GM12878 (cell line): ENCODE measurements around the gene DERL3. TPM values are rescaled to one million over a fixed set of nuclear protein-coding genes. Genes with fewer than 3 reads are reported as not detected.

Source experiments
- ATAC-seq: fragments of 200-7000 bp; cut with Tn5 transposase; 3 replicates; pipeline ENCODE4 v1.9.1; 2020; ENCODE audit warnings: mild to moderate bottlenecking, moderate library complexity
- BruUV-seq: library from RNA; stranded (reverse); fragments of 400-500 nt; replicated peaks from 2 replicates; lab custom pipeline; 2021; lab: Mats Ljungman, UMichigan
- CTCF ChIA-PET: fragments of 300-600 bp; sonication (Branson Sonifier 250); formaldehyde crosslinking; extraction: SDS; loops from one replicate; lab custom pipeline; 2021; ENCODE audit warnings: inconsistent platforms; lab: Yijun Ruan, JAX
- POLR2A ChIA-PET: fragments of 350-600 bp; formaldehyde crosslinking; extraction: SDS; loops from one replicate; lab custom pipeline; 2021; ENCODE audit warnings: inconsistent platforms; lab: Charles Lee
- RAD21 ChIA-PET: fragments of 300-600 bp; sonication (Branson Sonifier 250); formaldehyde crosslinking; loops from one replicate; lab custom pipeline; 2023; ENCODE audit warnings: antibody characterized with exemption; ENCODE audit not compliant: unreplicated experiment; lab: Charles Lee
- SMC1A ChIA-PET: fragments of 300-600 bp; sonication (Branson Sonifier 250); formaldehyde crosslinking; loops from one replicate; lab custom pipeline; 2023; ENCODE audit not compliant: unreplicated experiment, uncharacterized antibody; lab: Charles Lee
- DNase-seq: peaks from one replicate; pipeline ENCODE4 v3.0.0-alpha.2; 2011; ENCODE audit warnings: low read depth, low spot score
- FAIRE-seq: peaks from 3 replicates; lab custom pipeline; 2011; peaks lifted over from hg19 to GRCh38; lab: Jason Lieb, UNC
- H2AFZ ChIP-seq: 2 replicates; pipeline ENCODE4 v1.6.0; 2011; ENCODE audit warnings: low read depth, low read length, control low read depth; ENCODE audit not compliant: control insufficient read depth
- H3K27ac ChIP-seq: 2 replicates; pipeline ENCODE4 v1.5.1; 2011; ENCODE audit warnings: control low read depth; ENCODE audit not compliant: control insufficient read depth, insufficient read depth
- H3K27me3 ChIP-seq, 2 experiments: replicated peaks in 1 of 2; 2 replicates each; pipeline versions ENCODE4 v1.6.0 to v1.6.1; 2011; ENCODE audit warnings: low read length in 1 of 2; ENCODE audit not compliant: control insufficient read depth in 2 of 2, insufficient read depth in 2 of 2
- H3K36me3 ChIP-seq, 2 experiments: 2 replicates each; pipeline ENCODE4 v1.5.1; 2011; ENCODE audit warnings: low read length in 1 of 2; ENCODE audit not compliant: control insufficient read depth in 2 of 2, insufficient read depth in 2 of 2
- H3K4me1 ChIP-seq: 2 replicates; pipeline ENCODE4 v1.6.1; 2011; ENCODE audit warnings: mild to moderate bottlenecking, low read length, moderate library complexity, mixed read lengths; ENCODE audit not compliant: control insufficient read depth, insufficient read depth
- H3K4me2 ChIP-seq: 2 replicates; pipeline ENCODE4 v1.6.0; 2011; ENCODE audit warnings: control low read depth; ENCODE audit not compliant: control insufficient read depth, insufficient read depth
- H3K4me3 ChIP-seq: fragments of 200-600 bp; sonication (generic); 2 replicates; pipeline ENCODE4 v1.5.1; 2016
- H3K79me2 ChIP-seq: 2 replicates; pipeline ENCODE4 v1.6.0; 2011; ENCODE audit warnings: low read length; ENCODE audit not compliant: control insufficient read depth, insufficient read depth
- H3K9ac ChIP-seq: 2 replicates; pipeline ENCODE4 v1.8.0; 2011; ENCODE audit warnings: low read length, control low read depth, mixed read lengths; ENCODE audit not compliant: control insufficient read depth, insufficient read depth
- H3K9me3 ChIP-seq: replicated peaks from 3 replicates; pipeline ENCODE4 v1.5.1; 2011; ENCODE audit warnings: mild to moderate bottlenecking, low read length; ENCODE audit not compliant: control insufficient read depth, insufficient read depth
- H4K20me1 ChIP-seq: 2 replicates; pipeline ENCODE4 v1.6.0; 2011; ENCODE audit not compliant: control insufficient read depth, insufficient read depth
- BCL3 ChIP-seq: IDR thresholded peaks from 2 replicates; pipeline ENCODE4 v1.6.1; 2011; ENCODE audit warnings: borderline replicate concordance, low read depth, mild to moderate bottlenecking, moderate library complexity, low read length; ENCODE audit not compliant: insufficient read depth, poor library complexity, severe bottlenecking
- CBFB ChIP-seq: IDR thresholded peaks from 2 replicates; pipeline ENCODE4 v1.6.1; 2016; ENCODE audit warnings: antibody characterized with exemption, low read depth
- PKNOX1 ChIP-seq: fragments of 450-650 bp; IDR thresholded peaks from 2 replicates; pipeline ENCODE4 v1.6.1; 2016; ENCODE audit warnings: mild to moderate bottlenecking
- RELA ChIP-seq: fragments of 450-650 bp; IDR thresholded peaks from 2 replicates; pipeline ENCODE4 v1.8.0; 2014; ENCODE audit warnings: borderline replicate concordance; ENCODE audit not compliant: partially characterized antibody
- SIX5 ChIP-seq: IDR thresholded peaks from 2 replicates; pipeline ENCODE4 v1.6.1; 2011; ENCODE audit warnings: mild to moderate bottlenecking, low read depth, low read length, moderate library complexity; ENCODE audit not compliant: severe bottlenecking
- ZNF592 ChIP-seq: fragments of 450-650 bp; IDR thresholded peaks from 2 replicates; pipeline ENCODE4 v1.6.1; 2017; ENCODE audit warnings: mild to moderate bottlenecking, moderate library complexity
- WGBS: methylation state at CpG from one replicate; pipeline ENCODE4 v1.1.6; 2016; ENCODE audit warnings: low lambda C conversion rate; ENCODE audit not compliant: insufficient replicate concordance, insufficient coverage; ENCODE audit errors: missing lambda C conversion rate; 5-methylcytosine and 5-hydroxymethylcytosine counted together
- in situ Hi-C: fragments of 300-500 bp; cut with MboI; formaldehyde crosslinking; loops from 9 replicates; pipeline ENCODE4 v1.14.3; 2018; ENCODE audit warnings: mixed read lengths
- intact Hi-C: fragments of 100-400 bp; cut with micrococcal nuclease; formaldehyde crosslinking; loops from one replicate; pipeline ENCODE4 v1.14.2; 2022; ENCODE audit not compliant: unreplicated experiment
- polyA plus RNA-seq, 11 experiments: library from polyadenylated mRNA; depleted of rRNA in 4 of 11; unstranded in 6 of 11; stranded (reverse) in 5 of 11; fragments of >200 nt; fragmentation: Nextera tagmentation in 4 of 11; fragmentation: Illumina TruSeq in 1 of 11; extraction: Ambion mirVana in 4 of 11; extraction: Trizol in 1 of 11; gene quantifications; 1 replicate in 1 of 11; 2 replicates in 10 of 11; pipeline versions ENCODE4 v1.2.1 to v1.2.3, GENCODE V29; 2011 to 2016; ENCODE audit warnings: inconsistent platforms in 2 of 11, missing spikeins in 2 of 11, low read depth in 1 of 11
- total RNA-seq, 4 experiments: library from RNA; depleted of rRNA in 3 of 4; stranded (reverse); fragments of >200 nt in 3 of 4; fragmentation: Illumina TruSeq in 1 of 4; extraction: Trizol in 1 of 4; gene quantifications; 2 replicates each; pipeline versions ENCODE4 v1.2.1 to v1.2.3, GENCODE V29; 2013 to 2021

The DERL3 gene
- total and polyA plus RNA-seq, 10 of the 15 experiments (the other 5 are each of a cell fraction or from before 2014, with no cell fraction given): 4.1 to 52.4 (median 14.1) TPM

GRCh38 chr22:23878219-23878618 is 39.4 kb upstream of the DERL3 start:
- BruUV-seq: no TSS peak
- Histone ChIP-seq H3K36me3 (peaks cover 0 to 3% of the 10 kb centered on the region in 2 experiments; a peak in 2 of 4 replicates), H3K9ac (no peak overlapping the region), H3K9me3 (no peaks in the 10 kb centered on the region), H3K79me2 (no peaks in the 10 kb centered on the region), H3K27me3 (no peaks in the 10 kb centered on the region), H3K4me3 (no peak overlapping the region), H4K20me1 (no peaks in the 10 kb centered on the region), H3K4me1 (no peaks in the 10 kb centered on the region), H3K4me2 (no peak overlapping the region), H2AFZ (no peak overlapping the region), H3K27ac (no peak overlapping the region)
- no peak for ATAC-seq
- SMC1A ChIA-PET: no interaction called here
- TF ChIP-seq SIX5 (no peak), PKNOX1 (no peak)
- no peak for DNase-seq
- in situ Hi-C loops: no loop called here
- RAD21 ChIA-PET: interaction anchor here (1.7 kb wide), 1 partner anchor 16 kb away, joined by 4 read pairs; the partner anchor contains the start of gene MIF
- intact Hi-C loops: no loop called here
- WGBS: 96% methylated on average over 7 of the region's 7 CpGs
- POLR2A ChIA-PET: no interaction called here
- CTCF ChIA-PET: interaction anchor here (1.1 kb wide), 1 partner anchor 9 kb away, joined by 3 read pairs; no protein-coding TSS in a partner anchor
- no peak for FAIRE-seq

GRCh38 chr22:23877566-23877965 is 38.8 kb upstream of the DERL3 start:
- Histone ChIP-seq H3K4me3 (no peak overlapping the region), H3K36me3 (peaks cover 0 to 3% of the 10 kb centered on the region in 2 experiments; a peak in 2 of 4 replicates), H2AFZ (no peak overlapping the region), H3K79me2 (no peaks in the 10 kb centered on the region), H3K9ac (no peak overlapping the region), H3K27ac (no peak overlapping the region), H3K4me2 (no peak overlapping the region), H3K27me3 (no peaks in the 10 kb centered on the region), H3K4me1 (no peaks in the 10 kb centered on the region), H3K9me3 (no peaks in the 10 kb centered on the region), H4K20me1 (no peaks in the 10 kb centered on the region)
- FAIRE-seq (no peak), ATAC-seq (no peak), DNase-seq (no peak)
- WGBS: 88% methylated on average over 8 of the region's 8 CpGs
- no TSS peak for BruUV-seq
- RAD21 ChIA-PET: interaction anchor here (1.7 kb wide), 1 partner anchor 17 kb away, joined by 4 read pairs; the partner anchor contains the start of gene MIF
- SMC1A ChIA-PET: no interaction called here
- CTCF ChIA-PET: no interaction called here
- intact Hi-C loops (no loop called here), in situ Hi-C loops (no loop called here)
- POLR2A ChIA-PET: no interaction called here
- TF ChIP-seq RELA (no peak), CBFB (no peak), ZNF592 (no peak), BCL3 (no peak)
